GM12865 (cell line): Measurements from ENCODE around the gene TMTC1.

ENCODE experiments used
- DNase-seq: peaks from one replicate; pipeline ENCODE4 v3.0.0; 2010; ENCODE audit warnings: low read depth
- H3K4me3 ChIP-seq: 2 replicates; pipeline ENCODE4 v1.5.1; 2011; ENCODE audit warnings: mild to moderate bottlenecking, low read depth, low read length, control low read depth
- CTCF ChIP-seq: IDR thresholded peaks from 2 replicates; pipeline ENCODE4 v1.5.1; 2011; ENCODE audit warnings: low read length, control low read depth, low read depth, inconsistent platforms; ENCODE audit not compliant: insufficient read depth; ENCODE audit errors: missing control alignments

TMTC1 gene

GRCh38 chr12:29768372-29768771 lies 15.4 kb downstream of the TMTC1 start:
- DNase-seq = no peak
- no peak for TF ChIP-seq CTCF
- no peak overlapping the region for H3K4me3 ChIP-seq

DNA sequence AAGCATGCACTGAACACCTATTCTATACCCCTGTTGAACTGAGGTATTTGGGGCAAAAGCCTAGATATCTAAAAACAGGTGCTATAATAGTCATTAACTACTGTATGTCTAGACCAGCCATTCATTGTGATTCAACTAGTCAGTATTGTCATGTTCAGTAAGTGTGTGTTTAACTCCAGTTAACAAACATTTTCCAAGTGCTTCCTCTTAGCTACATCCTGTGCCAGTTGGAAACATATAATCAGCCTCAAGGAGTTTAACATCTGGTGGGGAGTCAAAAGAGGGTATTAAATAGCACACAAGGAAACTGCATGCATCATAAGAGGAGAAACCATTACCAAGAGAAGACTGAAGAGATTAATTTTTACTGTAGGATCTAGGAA lies 20.4 kb downstream of the TMTC1 start:
- no peak overlapping the region for H3K4me3 ChIP-seq
- no peak for DNase-seq
- TF ChIP-seq CTCF = no peak

DNA sequence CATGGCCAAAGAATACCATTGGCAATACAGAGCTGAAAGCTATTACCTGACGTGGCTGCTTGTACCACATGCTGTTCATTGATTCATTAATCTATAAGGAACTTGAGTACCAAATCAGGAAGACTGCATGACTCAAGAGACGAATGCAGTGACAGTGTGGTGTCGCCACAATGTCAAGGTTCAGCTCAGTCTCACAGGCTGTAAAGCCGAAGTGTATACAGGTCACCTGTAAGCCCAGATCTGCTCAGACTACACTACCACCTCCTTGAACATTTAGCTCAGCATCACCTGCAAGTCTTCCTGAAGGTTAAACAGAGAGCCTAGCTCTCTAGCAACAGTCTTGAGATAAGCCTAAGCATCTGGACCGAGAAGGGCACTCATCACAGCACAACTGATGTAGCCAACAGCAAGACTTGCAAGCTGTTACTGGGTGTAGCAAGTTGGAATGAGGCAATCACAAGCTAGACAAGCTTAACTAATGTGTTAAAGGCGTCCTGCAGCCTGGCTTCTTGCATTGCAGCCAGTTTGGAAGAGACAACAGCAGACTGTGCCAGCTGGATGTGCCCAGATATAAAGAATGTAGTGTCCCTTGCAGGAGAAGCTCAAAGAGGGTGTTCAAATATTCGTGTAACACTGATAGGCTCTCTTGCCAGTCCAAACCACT lies 21.0 kb downstream of the TMTC1 start:
- no peak for TF ChIP-seq CTCF
- no peak for DNase-seq
- H3K4me3 ChIP-seq = no peak overlapping the region

DNA sequence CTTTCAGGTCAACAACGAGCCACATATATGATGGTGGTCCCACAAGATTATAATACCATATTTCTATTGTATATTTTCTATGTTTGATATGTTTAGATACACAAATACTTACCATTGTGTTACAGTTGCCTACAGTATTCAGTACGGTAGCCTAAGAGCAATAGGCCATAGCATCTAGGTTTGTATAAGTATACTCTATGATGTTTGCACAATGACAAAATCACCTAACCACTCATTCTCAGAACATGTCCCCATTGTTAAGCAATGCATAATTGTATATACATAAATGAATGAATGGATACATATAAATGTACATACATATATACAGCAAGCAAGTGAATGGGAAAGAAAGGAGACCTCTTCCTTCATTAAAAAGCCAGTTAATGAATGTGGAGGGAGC lies 23.8 kb downstream of the TMTC1 start:
- DNase-seq = no peak
- H3K4me3 ChIP-seq = no peak overlapping the region
- no peak for TF ChIP-seq CTCF

GRCh38 chr12:29756741-29757390 lies 26.9 kb downstream of the TMTC1 start:
- TF ChIP-seq CTCF = no peak
- no peak for DNase-seq
- H3K4me3 ChIP-seq = no peak overlapping the region

GRCh38 chr12:29754235-29755189 lies 29.2 kb downstream of the TMTC1 start:
- H3K4me3 ChIP-seq = no peak overlapping the region
- no peak for TF ChIP-seq CTCF
- DNase-seq = peak; percentile 11
